GM19372 (cell line): ENCODE results near the gene KLKB1.
A peak's percentile ranks its signal among the peaks of the same experiment; 100 is the strongest.

Experiments used
- ATAC-seq: cut with Tn5 transposase; IDR thresholded peaks from one replicate; pipeline ENCODE4 v1.9.1; 2021; ENCODE audit warnings: mild to moderate bottlenecking, low read depth, moderate library complexity; ENCODE audit not compliant: unreplicated experiment

The KLKB1 gene

GRCh38 chr4:186227221-186227620 is at the start of gene KLKB1:
Gene KLKB1, plus strand, starts transcription at chr4:186227507. Its CDS starts 689 bp downstream, at chr4:186228196.
- no peak for ATAC-seq

DNA sequence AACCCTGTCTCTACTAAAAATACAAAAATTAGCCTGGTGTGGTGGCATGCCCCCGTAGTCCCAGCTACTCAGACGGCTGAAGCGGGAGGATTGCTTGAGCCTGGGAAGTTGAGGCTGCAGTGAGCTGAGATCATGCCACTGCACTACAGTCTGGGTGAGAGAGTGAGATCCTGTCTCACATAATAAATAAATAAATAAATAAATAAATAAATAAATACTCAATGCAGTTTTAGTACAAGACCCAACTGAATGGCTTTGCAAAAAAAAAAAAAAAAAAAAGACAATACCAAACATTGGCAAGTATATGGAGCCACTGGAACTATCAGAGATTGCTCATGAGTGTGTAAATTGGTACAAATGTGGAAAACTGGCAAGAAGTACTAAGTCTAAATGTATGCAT is 39.2 kb upstream of the KLKB1 start:
- no peak for ATAC-seq

GRCh38 chr4:186189656-186190055 is 37.7 kb upstream of the KLKB1 start:
- ATAC-seq = no peak

- ATAC-seq = peak; percentile 32
Observed at GRCh38 chr4:186190581-186191199, 36.6 kb upstream of the KLKB1 start.

DNA sequence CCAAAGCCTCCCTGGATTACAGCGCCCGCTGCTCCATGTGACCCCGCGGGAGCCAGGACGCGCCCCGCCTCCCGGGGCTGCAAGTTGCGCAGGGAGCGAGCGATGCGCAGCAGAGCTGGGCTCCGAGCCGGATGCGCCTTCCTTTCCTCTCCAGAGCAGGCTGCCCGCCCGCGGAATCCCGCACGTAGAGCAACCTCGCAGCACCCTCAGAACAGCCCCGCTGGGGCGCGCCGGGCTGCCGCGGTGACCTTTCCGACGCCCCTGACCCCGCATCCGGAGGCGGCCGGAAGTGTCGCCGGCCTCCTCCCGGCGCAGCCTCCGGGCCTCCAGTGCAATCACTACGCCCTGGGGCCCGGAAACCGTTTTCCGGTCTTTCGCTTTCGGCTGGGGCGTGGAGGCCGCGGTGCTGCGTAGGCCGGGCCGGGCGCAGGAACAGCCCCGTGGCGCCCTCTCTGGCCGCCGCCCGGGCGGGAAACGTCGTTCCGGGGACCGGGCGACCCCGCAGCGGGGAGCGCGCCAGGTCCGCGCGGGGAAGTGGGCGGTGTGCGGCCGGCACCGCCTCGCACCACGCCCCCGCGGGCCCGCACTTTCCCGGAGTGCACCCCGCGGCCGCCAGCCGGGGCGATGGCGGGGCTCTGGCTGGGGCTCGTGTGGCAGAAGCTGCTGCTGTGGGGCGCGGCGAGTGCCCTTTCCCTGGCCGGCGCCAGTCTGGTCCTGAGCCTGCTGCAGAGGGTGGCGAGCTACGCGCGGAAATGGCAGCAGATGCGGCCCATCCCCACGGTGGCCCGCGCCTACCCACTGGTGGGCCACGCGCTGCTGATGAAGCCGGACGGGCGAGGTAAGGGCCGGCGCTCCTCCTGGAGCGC is 35.9 kb upstream of the KLKB1 start, which contains the start of gene CYP4V2:
TSS of gene CYP4V2 (plus strand) at position 368 of the 866 bp plus-strand sequence. CDS start at position 625, 257 bp downstream.
- ATAC-seq = peak; percentile 83

- no peak for ATAC-seq
Observed at GRCh38 chr4:186192066-186192612, 35.2 kb upstream of the KLKB1 start.

DNA sequence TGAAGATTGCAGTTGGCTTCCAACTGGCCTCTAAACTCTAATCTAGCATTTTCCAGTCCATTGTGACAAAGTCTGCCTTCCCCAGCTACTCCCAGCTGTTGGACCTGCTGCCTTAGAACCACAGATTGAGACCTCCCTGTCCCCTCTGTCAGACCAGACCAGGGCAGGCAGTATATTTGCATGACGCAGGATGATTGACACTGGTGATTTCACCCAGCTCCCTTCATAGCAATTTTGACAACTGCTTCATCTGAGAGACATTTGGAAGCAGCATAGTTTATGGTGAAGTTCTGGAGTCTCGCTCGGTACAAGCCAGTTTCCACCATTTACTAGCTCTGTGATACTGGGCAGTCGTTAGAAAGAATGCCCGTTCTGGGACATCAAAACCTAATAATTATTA is 33.5 kb upstream of the KLKB1 start:
- no peak for ATAC-seq

DNA sequence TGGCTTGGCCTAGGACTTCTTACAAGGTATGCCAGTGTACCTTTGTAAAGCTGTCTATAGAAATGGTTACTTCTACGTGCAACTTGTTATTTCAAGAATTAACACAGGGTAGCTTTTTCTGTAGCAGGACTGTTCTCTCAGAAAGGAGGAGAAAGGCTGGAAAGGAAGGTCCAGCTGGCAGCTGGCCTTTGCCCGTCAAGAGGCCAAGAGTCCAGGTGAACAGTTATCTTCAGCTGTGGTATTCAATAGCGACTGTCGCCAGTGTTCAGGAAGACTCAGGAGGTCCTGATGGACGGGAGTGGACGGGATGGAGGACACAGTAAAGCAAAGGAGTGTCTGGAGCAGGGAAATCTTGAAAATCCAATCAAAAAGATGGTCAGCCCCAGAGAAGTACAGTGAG is 31.2 kb upstream of the KLKB1 start:
- ATAC-seq = no peak

DNA sequence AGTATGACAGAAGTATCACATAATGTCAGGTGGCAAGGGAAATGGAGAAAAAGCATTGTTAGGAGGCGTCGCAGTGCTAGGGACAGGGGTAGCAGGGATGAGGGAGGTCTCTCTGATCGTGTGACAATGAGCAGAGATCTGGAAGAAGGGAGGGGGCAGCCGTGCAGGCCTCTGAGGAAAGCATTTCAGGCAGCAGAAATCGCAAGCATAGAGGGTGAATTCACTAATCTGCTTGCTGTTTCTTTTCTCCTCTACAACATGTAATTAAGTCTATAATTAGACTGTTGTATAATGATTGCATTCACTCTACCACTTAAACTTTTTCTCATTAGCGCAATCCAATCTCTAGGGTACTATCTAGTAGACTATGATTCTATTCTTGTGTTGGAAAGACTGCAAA is 26.8 kb upstream of the KLKB1 start:
- ATAC-seq = no peak

GRCh38 chr4:186201010-186201409 is 26.3 kb upstream of the KLKB1 start:
- ATAC-seq = no peak

GRCh38 chr4:186201535-186202230 is 25.6 kb upstream of the KLKB1 start:
- ATAC-seq = peak; percentile 89

- ATAC-seq = no peak
Observed at GRCh38 chr4:186202490-186203140, 24.7 kb upstream of the KLKB1 start.

GRCh38 chr4:186203406-186203805 is 23.9 kb upstream of the KLKB1 start:
- ATAC-seq = no peak

- ATAC-seq = peak; percentile 63
Observed at GRCh38 chr4:186204103-186204559, 23.2 kb upstream of the KLKB1 start.

GRCh38 chr4:186204686-186205085 is 22.6 kb upstream of the KLKB1 start:
- ATAC-seq = no peak

- ATAC-seq = no peak
Observed at GRCh38 chr4:186205156-186205555, 22.2 kb upstream of the KLKB1 start.

DNA sequence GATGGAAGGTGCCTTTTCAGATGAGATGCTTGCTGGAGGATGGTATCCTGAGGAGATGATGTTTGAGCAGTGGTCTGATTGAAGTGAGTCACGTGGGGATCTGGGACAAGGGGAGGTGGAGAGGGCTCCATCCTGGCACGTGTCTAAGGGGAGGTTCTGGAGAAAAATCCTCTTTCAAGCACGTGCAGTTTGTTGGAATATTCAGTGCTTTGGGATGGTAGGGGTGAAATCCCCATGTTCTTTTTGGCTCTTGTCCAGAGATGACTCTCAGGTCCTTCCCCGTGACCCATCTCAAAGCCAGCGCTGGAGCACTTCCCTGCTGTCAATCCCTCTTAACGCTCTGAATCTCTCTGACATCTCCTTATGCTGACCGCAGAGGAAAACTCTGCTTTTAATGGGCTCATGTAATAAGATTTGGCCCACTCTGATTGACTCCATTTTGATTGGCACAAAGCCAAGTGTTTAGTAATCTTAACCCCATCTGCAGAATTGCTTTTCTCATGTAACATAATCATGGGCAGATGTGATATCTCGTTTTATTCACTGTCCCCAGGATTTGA is 10.8 kb upstream of the KLKB1 start:
- no peak for ATAC-seq

- no peak for ATAC-seq
Observed at GRCh38 chr4:186217733-186218293, 9.5 kb upstream of the KLKB1 start.

- ATAC-seq = no peak
Observed at GRCh38 chr4:186221624-186222023, 5.7 kb upstream of the KLKB1 start.

- no peak for ATAC-seq
Observed at GRCh38 chr4:186225848-186226247, 1.5 kb upstream of the KLKB1 start.
